ENCODE measurements around the gene SLC25A29.

DNA sequence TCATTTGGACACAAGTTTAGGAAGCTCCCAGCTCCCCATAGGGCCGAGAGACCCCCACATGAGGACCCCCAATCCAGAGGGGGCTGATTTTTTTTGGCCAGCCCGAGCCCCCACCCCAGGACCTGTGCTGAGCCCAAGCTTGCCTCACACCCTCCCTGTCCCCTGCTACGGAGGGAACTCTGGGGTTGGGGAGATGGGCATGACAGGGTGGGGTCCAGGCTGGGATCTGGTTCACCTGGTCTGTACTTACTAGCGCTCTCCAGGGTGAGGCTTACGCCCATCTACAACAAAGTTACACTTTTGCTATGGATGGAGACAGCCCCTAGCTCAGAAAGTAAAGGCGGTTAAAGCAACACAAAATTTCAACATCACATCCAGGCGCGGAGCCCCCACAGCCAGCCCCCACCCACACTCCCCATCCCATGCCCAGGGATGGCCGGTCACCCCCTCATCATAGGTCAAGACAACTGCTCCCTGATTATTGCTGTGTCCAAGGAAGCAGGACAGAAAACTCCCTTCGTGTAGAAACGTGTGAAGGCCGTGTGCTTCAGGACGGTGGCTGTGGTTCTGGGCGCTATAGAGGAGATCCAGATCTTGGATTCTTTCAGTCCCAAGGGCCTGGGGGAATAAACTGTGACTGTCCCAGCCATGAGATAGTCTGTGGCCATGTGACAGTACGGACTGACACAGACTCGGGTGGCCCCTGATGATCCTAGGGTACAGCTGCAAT is 10.7 kb downstream of the SLC25A29 start:
- TF ChIP-seq CREB1 (CRISPR knock-in tag; IDR thresholded peaks at IDR 0.05) = no peak
- TF ChIP-seq, protein P1, sequence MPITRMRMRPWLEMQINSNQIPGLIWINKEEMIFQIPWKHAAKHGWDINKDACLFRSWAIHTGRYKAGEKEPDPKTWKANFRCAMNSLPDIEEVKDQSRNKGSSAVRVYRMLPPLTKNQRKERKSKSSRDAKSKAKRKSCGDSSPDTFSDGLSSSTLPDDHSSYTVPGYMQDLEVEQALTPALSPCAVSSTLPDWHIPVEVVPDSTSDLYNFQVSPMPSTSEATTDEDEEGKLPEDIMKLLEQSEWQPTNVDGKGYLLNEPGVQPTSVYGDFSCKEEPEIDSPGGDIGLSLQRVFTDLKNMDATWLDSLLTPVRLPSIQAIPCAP (CRISPR knock-in tag; IDR thresholded peaks at IDR 0.05) = no peak
- TF ChIP-seq, protein P2, sequence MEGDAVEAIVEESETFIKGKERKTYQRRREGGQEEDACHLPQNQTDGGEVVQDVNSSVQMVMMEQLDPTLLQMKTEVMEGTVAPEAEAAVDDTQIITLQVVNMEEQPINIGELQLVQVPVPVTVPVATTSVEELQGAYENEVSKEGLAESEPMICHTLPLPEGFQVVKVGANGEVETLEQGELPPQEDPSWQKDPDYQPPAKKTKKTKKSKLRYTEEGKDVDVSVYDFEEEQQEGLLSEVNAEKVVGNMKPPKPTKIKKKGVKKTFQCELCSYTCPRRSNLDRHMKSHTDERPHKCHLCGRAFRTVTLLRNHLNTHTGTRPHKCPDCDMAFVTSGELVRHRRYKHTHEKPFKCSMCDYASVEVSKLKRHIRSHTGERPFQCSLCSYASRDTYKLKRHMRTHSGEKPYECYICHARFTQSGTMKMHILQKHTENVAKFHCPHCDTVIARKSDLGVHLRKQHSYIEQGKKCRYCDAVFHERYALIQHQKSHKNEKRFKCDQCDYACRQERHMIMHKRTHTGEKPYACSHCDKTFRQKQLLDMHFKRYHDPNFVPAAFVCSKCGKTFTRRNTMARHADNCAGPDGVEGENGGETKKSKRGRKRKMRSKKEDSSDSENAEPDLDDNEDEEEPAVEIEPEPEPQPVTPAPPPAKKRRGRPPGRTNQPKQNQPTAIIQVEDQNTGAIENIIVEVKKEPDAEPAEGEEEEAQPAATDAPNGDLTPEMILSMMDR (IDR thresholded peaks at IDR 0.05) = no peak
- TF ChIP-seq NR2C2 (CRISPR knock-in tag; IDR thresholded peaks at IDR 0.05) = no peak
- TF ChIP-seq ZNF121 (CRISPR knock-in tag; IDR thresholded peaks at IDR 0.05) = no peak
- TF ChIP-seq SMAD3 (CRISPR knock-in tag; IDR thresholded peaks at IDR 0.05; ENCODE audit: borderline replicate concordance) = no peak
- TF ChIP-seq ETV6 (CRISPR knock-in tag; IDR thresholded peaks at IDR 0.05) = no peak
- no peak for TF ChIP-seq ZNF671 (CRISPR knock-in tag; IDR thresholded peaks at IDR 0.05)
- TF ChIP-seq TEAD4 (CRISPR knock-in tag; IDR thresholded peaks at IDR 0.05) = no peak
- TF ChIP-seq, protein P3, sequence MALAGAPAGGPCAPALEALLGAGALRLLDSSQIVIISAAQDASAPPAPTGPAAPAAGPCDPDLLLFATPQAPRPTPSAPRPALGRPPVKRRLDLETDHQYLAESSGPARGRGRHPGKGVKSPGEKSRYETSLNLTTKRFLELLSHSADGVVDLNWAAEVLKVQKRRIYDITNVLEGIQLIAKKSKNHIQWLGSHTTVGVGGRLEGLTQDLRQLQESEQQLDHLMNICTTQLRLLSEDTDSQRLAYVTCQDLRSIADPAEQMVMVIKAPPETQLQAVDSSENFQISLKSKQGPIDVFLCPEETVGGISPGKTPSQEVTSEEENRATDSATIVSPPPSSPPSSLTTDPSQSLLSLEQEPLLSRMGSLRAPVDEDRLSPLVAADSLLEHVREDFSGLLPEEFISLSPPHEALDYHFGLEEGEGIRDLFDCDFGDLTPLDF (CRISPR knock-in tag; IDR thresholded peaks at IDR 0.05) = no peak
- no peak for TF ChIP-seq ATF1 (CRISPR knock-in tag; IDR thresholded peaks at IDR 0.05)
- no peak for TF ChIP-seq SP1 (CRISPR knock-in tag; conservative IDR thresholded peaks at IDR 0.05)
- TF ChIP-seq IRF2 (CRISPR knock-in tag; IDR thresholded peaks at IDR 0.05; ENCODE audit: borderline replicate concordance, low read depth) = no peak
